Sigmoid colon (tissue), 7 donors: ENCODE data around the gene PROP1. TPM values are rescaled to one million over a fixed set of nuclear protein-coding genes. Genes with fewer than 3 reads are reported as not detected.
"Not testable (repeated sequence)": the region's sequence is repeated elsewhere in the genome, so short reads cannot be mapped to it uniquely, and the experiment has no call there.

ENCODE experiments used
- DNase-seq: peaks from one replicate; pipeline ENCODE4 v3.0.0-alpha.2; 2019
- H3K27ac ChIP-seq, 4 donors: fragments of 200-600 bp; sonication (generic); one replicate each; pipeline ENCODE4 v1.5.1; 2016 to 2019; ENCODE audit warnings: mild to moderate bottlenecking in 1 of 4
- H3K27me3 ChIP-seq, 3 donors: fragments of 200-600 bp; sonication (generic); one replicate each; pipeline ENCODE4 v1.5.1; 2019; ENCODE audit warnings: mild to moderate bottlenecking in 1 of 3
- H3K36me3 ChIP-seq, 4 donors: fragments of 200-600 bp; sonication (generic); one replicate each; pipeline ENCODE4 v1.5.1; 2016 to 2019
- H3K4me1 ChIP-seq, 4 donors: fragments of 200-600 bp; sonication (generic); one replicate each; pipeline ENCODE4 v1.5.1; 2017 to 2019
- H3K4me3 ChIP-seq, 4 donors: fragments of 200-600 bp; sonication (generic); one replicate each; pipeline ENCODE4 v1.5.1; 2017 to 2019; ENCODE audit warnings: mild to moderate bottlenecking in 2 of 4, moderate library complexity in 1 of 4
- H3K9me3 ChIP-seq, 4 donors: fragments of 200-600 bp in 3 of 4; sonication (generic) in 3 of 4; one replicate each; pipeline versions ENCODE4 v1.5.1 to v1.6.1; 2013 to 2019
- WGBS, 2 donors: extraction: QIAGEN DNeasy Blood & Tissue Kit; methylation state at CpG; one replicate each; pipeline ENCODE4 v1.1.7; 2013; 5-methylcytosine and 5-hydroxymethylcytosine counted together
- intact Hi-C: fragments of 100-400 bp; cut with DNase I; formaldehyde crosslinking; loops from one replicate; pipeline ENCODE4 v1.15.1; 2023
- polyA plus RNA-seq, 3 donors: library from polyadenylated mRNA; stranded (reverse); fragments of 200-250 nt; gene quantifications; one replicate each; pipeline ENCODE4 v1.2.3, GENCODE V29; 2013
- total RNA-seq, 4 donors: library from RNA; depleted of rRNA; stranded (reverse); fragments of >200 nt; gene quantifications; one replicate each; pipeline ENCODE4 v1.1.0, GENCODE V29; 2016
- donor health status: healthy with polysubstance abuse.
- donor health status: Bipolar disorder and iron deficiency.
- donor health status: healthy.

The PROP1 gene
- total and polyA plus RNA-seq, 7 donors, result not detected

DNA sequence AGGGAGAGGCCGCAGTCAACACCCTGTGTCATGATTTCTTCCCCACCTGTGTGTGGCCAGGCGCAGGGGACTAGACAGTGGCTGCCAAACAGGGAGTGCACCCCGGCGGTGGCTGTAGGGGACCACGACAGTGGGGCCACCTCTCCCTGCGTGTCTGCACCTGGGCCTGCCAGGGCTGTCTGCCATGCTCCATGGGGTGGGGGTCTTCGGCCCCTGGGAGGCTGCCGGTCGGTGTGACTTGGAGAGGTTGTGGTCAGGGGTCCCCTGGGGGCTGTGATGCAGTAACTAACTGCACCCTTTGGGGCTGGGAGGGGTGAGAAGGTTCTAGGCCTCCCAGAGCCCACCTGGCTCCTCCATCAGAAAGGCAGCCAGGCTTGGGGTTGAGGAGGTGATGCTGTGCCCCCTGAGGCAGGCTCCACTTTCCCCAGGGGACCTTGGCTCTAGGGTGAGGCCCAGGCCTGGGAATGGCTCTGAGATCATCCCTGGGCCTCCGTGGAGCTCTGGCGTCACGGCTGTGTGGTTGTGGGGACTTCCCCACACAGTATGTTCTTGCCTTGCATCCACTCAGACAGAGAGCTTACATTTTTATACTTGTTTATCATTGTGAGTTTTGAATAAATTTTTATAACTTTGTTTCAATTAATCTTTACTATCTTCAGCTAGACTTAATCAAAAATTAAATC lies 50.3 kb downstream of the PROP1 start:
- 75 to 87% methylated on average over 11 of the region's 12 CpGs for WGBS, 2 donors
- H3K4me3 ChIP-seq, H3K9me3 ChIP-seq, intact Hi-C loops, H3K36me3 ChIP-seq, H3K4me1 ChIP-seq, H3K27ac ChIP-seq, H3K27me3 ChIP-seq, DNase-seq: not testable (repeated sequence)

GRCh38 chr5:177945145-177945544 lies 50.9 kb downstream of the PROP1 start:
- DNase-seq, H3K9me3 ChIP-seq, H3K27ac ChIP-seq, intact Hi-C loops, H3K36me3 ChIP-seq, H3K27me3 ChIP-seq, H3K4me3 ChIP-seq, H3K4me1 ChIP-seq: not testable (repeated sequence)
- WGBS, 2 donors, result 75 to 94% methylated on average over 13 of the region's 13 CpGs

GRCh38 chr5:177943805-177944736 lies 52.0 kb downstream of the PROP1 start:
- WGBS, 2 donors, result 1 to 6% methylated on average over 43 to 48 of the region's 66 CpGs
- H3K9me3 ChIP-seq, H3K4me1 ChIP-seq, H3K36me3 ChIP-seq, H3K27me3 ChIP-seq, H3K27ac ChIP-seq, DNase-seq, intact Hi-C loops: not testable (repeated sequence)
- peak overlapping the region in 3 of 4 donors; percentile 27 to 43 (median 42) for H3K4me3 ChIP-seq

GRCh38 chr5:177942896-177943295 lies 53.1 kb downstream of the PROP1 start:
- H3K27ac ChIP-seq, intact Hi-C loops, H3K36me3 ChIP-seq, H3K4me3 ChIP-seq, H3K9me3 ChIP-seq, DNase-seq, H3K4me1 ChIP-seq: not testable (repeated sequence)
- WGBS, 2 donors, result 46 to 49% methylated on average over 2 of the region's 3 CpGs
- peaks cover 0 to 12% (median 0%) of the 10 kb centered on the region in 3 donors for H3K27me3 ChIP-seq

Other genes starting within 250 kb of the PROP1 start
- gene FAM153A, start 213.3 kb downstream of the PROP1 start, total RNA-seq, result 1 to 10 TPM in 3 of 4 donors, under 1 TPM in 1; 0.27 to 5.3 (median 1.8) TPM
- gene FAM153A, start 213.3 kb downstream of the PROP1 start, polyA plus RNA-seq, result 1 to 10 TPM in 1 of 3 donors, not detected in 2; 5.6 TPM
- 1 to 10 TPM in 3 of 4 donors, under 1 TPM in 1; 0.95 to 3.0 (median 1.6) TPM for gene N4BP3, start 117.3 kb upstream of the PROP1 start, total RNA-seq
- 1 to 10 TPM in 2 of 3 donors, under 1 TPM in 1; 0.69 to 2.3 (median 1.2) TPM for gene N4BP3, start 117.3 kb upstream of the PROP1 start, polyA plus RNA-seq
- gene RMND5B, start 134.8 kb upstream of the PROP1 start, total RNA-seq, result 10 to 100 TPM; 37.5 to 44.8 (median 42.0) TPM
- 10 to 100 TPM; 25.2 to 36.2 (median 30.5) TPM for gene RMND5B, start 134.8 kb upstream of the PROP1 start, polyA plus RNA-seq
- gene NHP2, start 157.6 kb upstream of the PROP1 start, total RNA-seq, result 100 to 1,000 TPM in 3 of 4 donors, 10 to 100 TPM in 1; 77.8 to 231 (median 185) TPM
- 100 to 1,000 TPM; 131 to 177 (median 156) TPM for gene NHP2, start 157.6 kb upstream of the PROP1 start, polyA plus RNA-seq
- not detected for gene GMCL2, start 191.1 kb upstream of the PROP1 start, total RNA-seq
- gene GMCL2, start 191.1 kb upstream of the PROP1 start, polyA plus RNA-seq, result under 1 TPM in 1 of 3 donors, not detected in 2; 0.01 TPM
- 100 to 1,000 TPM in 1 of 4 donors, 10 to 100 TPM in 3; 77.8 to 101 (median 83.0) TPM for gene HNRNPAB, start 208.3 kb upstream of the PROP1 start, total RNA-seq
- gene HNRNPAB, start 208.3 kb upstream of the PROP1 start, polyA plus RNA-seq, result 100 to 1,000 TPM; 212 to 227 (median 219) TPM
- gene PHYKPL, start 236.6 kb upstream of the PROP1 start, total RNA-seq, result 10 to 100 TPM; 26.0 to 66.5 (median 41.6) TPM
- gene PHYKPL, start 236.6 kb upstream of the PROP1 start, polyA plus RNA-seq, result 100 to 1,000 TPM in 1 of 3 donors, 10 to 100 TPM in 2; 46.2 to 121 (median 47.6) TPM